HG03139 (cell line): ENCODE data around the gene MRPS5.

Experiments
- ATAC-seq: cut with Tn5 transposase; IDR thresholded peaks from one replicate; pipeline ENCODE4 v1.9.1; 2021; ENCODE audit not compliant: unreplicated experiment

MRPS5 gene

GRCh38 chr2:95091885-95092555 lies 29.6 kb downstream of the MRPS5 start:
- ATAC-seq, result no peak

- ATAC-seq, result no peak
Observed at GRCh38 chr2:95087379-95087778, 34.2 kb downstream of the MRPS5 start.

- no peak for ATAC-seq
Observed at GRCh38 chr2:95086017-95086416, 35.6 kb downstream of the MRPS5 start.

GRCh38 chr2:95082477-95082876 lies 39.1 kb downstream of the MRPS5 start:
- ATAC-seq, result no peak

GRCh38 chr2:95079199-95079683 lies 42.4 kb downstream of the MRPS5 start:
- ATAC-seq, result no peak

- ATAC-seq, result no peak
Observed at GRCh38 chr2:95077861-95078603, 43.6 kb downstream of the MRPS5 start.

GRCh38 chr2:95077530-95077825 lies 44.1 kb downstream of the MRPS5 start:
- no peak for ATAC-seq

- peak; percentile 87 for ATAC-seq
Observed at GRCh38 chr2:95076705-95077529, 44.7 kb downstream of the MRPS5 start.

- ATAC-seq, result no peak
Observed at GRCh38 chr2:95075440-95076132, 46.0 kb downstream of the MRPS5 start.

GRCh38 chr2:95074663-95075439 lies 46.8 kb downstream of the MRPS5 start:
- no peak for ATAC-seq

GRCh38 chr2:95073856-95074662 lies 47.5 kb downstream of the MRPS5 start:
- no peak for ATAC-seq

- ATAC-seq, result no peak
Observed at GRCh38 chr2:95072424-95072823, 49.2 kb downstream of the MRPS5 start.

GRCh38 chr2:95071856-95072255 lies 49.8 kb downstream of the MRPS5 start:
- ATAC-seq, result no peak

- ATAC-seq, result no peak
Observed at GRCh38 chr2:95069465-95069864, 52.1 kb downstream of the MRPS5 start.

GRCh38 chr2:95068256-95068655 lies 53.4 kb downstream of the MRPS5 start:
- ATAC-seq, result no peak

- peak; percentile 51 for ATAC-seq
Observed at GRCh38 chr2:95063086-95063958, 58.3 kb downstream of the MRPS5 start.

GRCh38 chr2:95062242-95063085 lies 59.1 kb downstream of the MRPS5 start:
- no peak for ATAC-seq
